ENCODE data around the gene UNC79.

DNA sequence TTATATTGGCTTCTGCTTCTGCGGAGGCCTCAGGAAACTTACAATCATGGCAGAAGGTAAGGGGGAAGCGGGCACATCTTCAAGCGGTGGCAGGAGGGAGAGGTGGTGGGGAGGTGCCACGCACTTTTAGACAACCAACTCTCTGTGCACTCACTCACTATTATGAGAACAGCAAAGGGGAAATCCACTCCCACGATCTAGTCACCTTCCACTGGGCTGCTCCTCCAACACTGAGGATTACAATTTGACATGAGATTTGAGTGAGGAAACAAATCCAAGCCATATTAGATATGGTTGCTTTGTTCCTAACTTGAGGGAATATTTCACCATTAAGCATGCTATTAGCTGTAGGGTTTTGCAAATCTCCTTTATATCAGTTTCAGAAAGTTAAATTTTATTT lies 80.3 kb downstream of the UNC79 start:
- TF ChIP-seq, protein P1, sequence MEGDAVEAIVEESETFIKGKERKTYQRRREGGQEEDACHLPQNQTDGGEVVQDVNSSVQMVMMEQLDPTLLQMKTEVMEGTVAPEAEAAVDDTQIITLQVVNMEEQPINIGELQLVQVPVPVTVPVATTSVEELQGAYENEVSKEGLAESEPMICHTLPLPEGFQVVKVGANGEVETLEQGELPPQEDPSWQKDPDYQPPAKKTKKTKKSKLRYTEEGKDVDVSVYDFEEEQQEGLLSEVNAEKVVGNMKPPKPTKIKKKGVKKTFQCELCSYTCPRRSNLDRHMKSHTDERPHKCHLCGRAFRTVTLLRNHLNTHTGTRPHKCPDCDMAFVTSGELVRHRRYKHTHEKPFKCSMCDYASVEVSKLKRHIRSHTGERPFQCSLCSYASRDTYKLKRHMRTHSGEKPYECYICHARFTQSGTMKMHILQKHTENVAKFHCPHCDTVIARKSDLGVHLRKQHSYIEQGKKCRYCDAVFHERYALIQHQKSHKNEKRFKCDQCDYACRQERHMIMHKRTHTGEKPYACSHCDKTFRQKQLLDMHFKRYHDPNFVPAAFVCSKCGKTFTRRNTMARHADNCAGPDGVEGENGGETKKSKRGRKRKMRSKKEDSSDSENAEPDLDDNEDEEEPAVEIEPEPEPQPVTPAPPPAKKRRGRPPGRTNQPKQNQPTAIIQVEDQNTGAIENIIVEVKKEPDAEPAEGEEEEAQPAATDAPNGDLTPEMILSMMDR (IDR thresholded peaks at IDR 0.05 in 4 of 5, conservative IDR thresholded peaks at IDR 0.05 in 1 of 5), result no peak
- no peak for TF ChIP-seq POLR2A (IDR thresholded peaks at IDR 0.05)

All from gastrocnemius medialis (tissue), 4 donors.